IMR-90 (cell line): ENCODE measurements around the gene PHGDH. TPM values are rescaled to one million over a fixed set of nuclear protein-coding genes. Genes with fewer than 3 reads are reported as not detected.

ENCODE experiments used
- ATAC-seq: fragments of 200-7000 bp; cut with Tn5 transposase; 2 replicates; pipeline ENCODE4 v1.9.1; 2020; ENCODE audit warnings: low read depth, mild to moderate bottlenecking, moderate library complexity
- BruUV-seq: library from RNA; stranded (reverse); fragments of 400-500 nt; replicated peaks from 2 replicates; lab custom pipeline; 2021; lab: Mats Ljungman, UMichigan
- CTCF ChIA-PET: fragments of 300-600 bp; formaldehyde crosslinking; extraction: SDS; loops from one replicate; lab custom pipeline; 2021; ENCODE audit warnings: antibody characterized with exemption; lab: Yijun Ruan, JAX
- POLR2A ChIA-PET: fragments of 300-600 bp; sonication (Branson Sonifier 250); formaldehyde crosslinking; loops from one replicate; lab custom pipeline; 2022; ENCODE audit warnings: antibody characterized with exemption; ENCODE audit not compliant: unreplicated experiment; lab: Charles Lee
- DNase-seq: peaks from one replicate; pipeline ENCODE4 v3.0.0; 2013
- H2AFZ ChIP-seq: replicated peaks from 2 replicates; pipeline ENCODE3; 2013; ENCODE audit warnings: low read length, mild to moderate bottlenecking; ENCODE audit not compliant: poor library complexity
- H2AK5ac ChIP-seq: 2 replicates; pipeline ENCODE4 v1.6.1; 2013; ENCODE audit warnings: low read depth, low read length, inconsistent platforms
- H2AK9ac ChIP-seq: replicated peaks from 2 replicates; pipeline ENCODE3; 2013; ENCODE audit warnings: mild to moderate bottlenecking, low read depth, low read length, moderate library complexity; ENCODE audit not compliant: poor library complexity
- H2BK120ac ChIP-seq: 2 replicates; pipeline ENCODE4 v1.6.1; 2013; ENCODE audit warnings: low read depth, low read length, inconsistent platforms
- H2BK15ac ChIP-seq: 3 replicates; pipeline ENCODE4 v1.6.1; 2013; ENCODE audit warnings: low read depth, low read length, inconsistent platforms
- H2BK20ac ChIP-seq: 2 replicates; pipeline ENCODE4 v1.6.1; 2013; ENCODE audit warnings: low read depth, mild to moderate bottlenecking, inconsistent platforms, low read length, moderate library complexity
- H2BK5ac ChIP-seq: 2 replicates; pipeline ENCODE4 v1.6.1; 2013; ENCODE audit warnings: mild to moderate bottlenecking, low read depth, low read length, inconsistent platforms; ENCODE audit not compliant: poor library complexity, severe bottlenecking
- H3K14ac ChIP-seq: replicated peaks from 2 replicates; pipeline ENCODE4 v1.6.1; 2013; ENCODE audit warnings: low read depth, low read length, inconsistent platforms
- H3K18ac ChIP-seq: 2 replicates; pipeline ENCODE4 v1.6.1; 2013; ENCODE audit warnings: low read depth, low read length, control low read depth
- H3K23ac ChIP-seq: 2 replicates; pipeline ENCODE4 v1.6.1; 2013; ENCODE audit warnings: low read depth, low read length, inconsistent platforms
- H3K27ac ChIP-seq: 2 replicates; pipeline ENCODE4 v1.5.1; 2013; ENCODE audit warnings: mild to moderate bottlenecking, control low read depth, low read length; ENCODE audit not compliant: insufficient read depth
- H3K27me3 ChIP-seq: 2 replicates; pipeline ENCODE4 v1.6.1; 2013; ENCODE audit warnings: low read length; ENCODE audit not compliant: control insufficient read depth, insufficient read depth
- H3K36me3 ChIP-seq: 2 replicates; pipeline ENCODE4 v1.6.1; 2013; ENCODE audit warnings: low read length, mixed read lengths; ENCODE audit not compliant: control insufficient read depth, insufficient read depth
- H3K4ac ChIP-seq: 2 replicates; pipeline ENCODE4 v1.6.1; 2013; ENCODE audit warnings: low read depth, low read length, inconsistent platforms
- H3K4me1 ChIP-seq: 2 replicates; pipeline ENCODE4 v1.6.1; 2013; ENCODE audit warnings: low read length, mixed read lengths; ENCODE audit not compliant: control insufficient read depth, insufficient read depth
- H3K4me2 ChIP-seq: 2 replicates; pipeline ENCODE4 v1.6.1; 2013; ENCODE audit warnings: low read depth, mild to moderate bottlenecking, control low read depth, low read length, moderate library complexity
- H3K4me3 ChIP-seq: 2 replicates; pipeline ENCODE4 v1.5.1; 2013; ENCODE audit warnings: low read depth, mild to moderate bottlenecking, control low read depth, low read length, moderate library complexity; ENCODE audit not compliant: insufficient read depth
- H3K56ac ChIP-seq: 2 replicates; pipeline ENCODE4 v1.6.1; 2013; ENCODE audit warnings: low read length, inconsistent platforms; ENCODE audit not compliant: insufficient read depth; ENCODE audit errors: extremely low read depth
- H3K79me1 ChIP-seq, 2 experiments: 2 replicates each; pipeline ENCODE4 v1.6.1; 2013; ENCODE audit warnings: low read length in 2 of 2, inconsistent platforms in 1 of 2, low read depth in 1 of 2
- H3K9ac ChIP-seq: 2 replicates; pipeline ENCODE4 v1.6.1; 2013; ENCODE audit warnings: low read depth, low read length, control low read depth
- H3K9me1 ChIP-seq: 2 replicates; pipeline ENCODE4 v1.6.1; 2013; ENCODE audit warnings: low read length, inconsistent platforms; ENCODE audit not compliant: insufficient read depth
- H3K9me3 ChIP-seq: 2 replicates; pipeline ENCODE4 v1.6.1; 2013; ENCODE audit warnings: low read length; ENCODE audit not compliant: control insufficient read depth, insufficient read depth
- H4K20me1 ChIP-seq: 2 replicates; pipeline ENCODE4 v1.6.1; 2013; ENCODE audit warnings: low read length, inconsistent platforms; ENCODE audit not compliant: insufficient read depth
- H4K5ac ChIP-seq: 2 replicates; pipeline ENCODE4 v1.6.1; 2013; ENCODE audit warnings: mild to moderate bottlenecking, low read depth, low read length, control low read depth
- H4K8ac ChIP-seq, 2 experiments: 2 replicates each; pipeline ENCODE4 v1.6.1; 2013; ENCODE audit warnings: low read depth in 2 of 2, low read length in 2 of 2, control low read depth in 1 of 2, inconsistent platforms in 1 of 2
- H4K91ac ChIP-seq: 2 replicates; pipeline ENCODE4 v1.6.1; 2013; ENCODE audit warnings: low read depth, low read length, inconsistent platforms; ENCODE audit not compliant: insufficient read depth
- BHLHE40 ChIP-seq: fragments of 150-350 bp; IDR thresholded peaks from 2 replicates; pipeline ENCODE4 v1.6.1; 2016; ENCODE audit warnings: mild to moderate bottlenecking, low read depth, low read length
- CTCF ChIP-seq: conservative IDR thresholded peaks from 2 replicates; pipeline ENCODE4 v1.5.1; 2012; ENCODE audit warnings: mild to moderate bottlenecking, low read depth, low read length, improper control_type of control experiment
- ELK1 ChIP-seq: fragments of 150-350 bp; IDR thresholded peaks from 2 replicates; pipeline ENCODE4 v1.6.1; 2016; ENCODE audit warnings: low read depth, mild to moderate bottlenecking, low read length, moderate library complexity, borderline replicate concordance
- FOS ChIP-seq: fragments of 150-350 bp; IDR thresholded peaks from 2 replicates; pipeline ENCODE4 v1.6.1; 2016; ENCODE audit warnings: low read depth, low read length
- MAFK ChIP-seq: IDR thresholded peaks from 2 replicates; pipeline ENCODE4 v1.6.1; 2012; ENCODE audit warnings: low read depth, low read length, improper control_type of control experiment
- MAZ ChIP-seq: IDR thresholded peaks from 2 replicates; pipeline ENCODE4 v1.6.1; 2012; ENCODE audit warnings: low read depth, mild to moderate bottlenecking, low read length, improper control_type of control experiment, moderate library complexity, borderline replicate concordance
- MXI1 ChIP-seq: IDR thresholded peaks from 2 replicates; pipeline ENCODE4 v1.6.1; 2012; ENCODE audit warnings: low read depth, mild to moderate bottlenecking, low read length, moderate library complexity, borderline replicate concordance
- NFE2L2 ChIP-seq: fragments of 150-350 bp; IDR thresholded peaks from 2 replicates; pipeline ENCODE4 v1.6.1; 2016; ENCODE audit warnings: low read depth, mild to moderate bottlenecking, low read length
- POLR2A ChIP-seq: IDR thresholded peaks from 2 replicates; pipeline ENCODE4 v1.6.1; 2012; ENCODE audit warnings: mild to moderate bottlenecking, low read depth, low read length
- RCOR1 ChIP-seq: IDR thresholded peaks from 2 replicates; pipeline ENCODE4 v1.6.1; 2012; ENCODE audit warnings: mild to moderate bottlenecking, low read length, improper control_type of control experiment; ENCODE audit not compliant: insufficient replicate concordance
- RFX5 ChIP-seq: IDR thresholded peaks from 2 replicates; pipeline ENCODE4 v1.8.0; 2012; ENCODE audit warnings: low read depth, mild to moderate bottlenecking, low read length, moderate library complexity
- SMC3 ChIP-seq: fragments of 150-350 bp; IDR thresholded peaks from 2 replicates; pipeline ENCODE4 v1.6.1; 2016; ENCODE audit warnings: low read depth, mild to moderate bottlenecking, antibody characterized with exemption, low read length, moderate library complexity
- USF2 ChIP-seq: fragments of 150-350 bp; IDR thresholded peaks from 2 replicates; pipeline ENCODE4 v1.6.1; 2017; ENCODE audit warnings: mild to moderate bottlenecking, antibody characterized with exemption, low read length, low read depth
- WGBS, 2 experiments: methylation state at CpG; one replicate each; pipeline versions ENCODE4 v1.1.5 to v1.1.7; 2013; ENCODE audit warnings: missing lambda C conversion rate in 2 of 2; ENCODE audit not compliant: insufficient read length in 1 of 2; ENCODE audit errors: extremely low coverage in 2 of 2; 5-methylcytosine and 5-hydroxymethylcytosine counted together
- dilution Hi-C: fragments of 300-500 bp; cut with HindIII; formaldehyde crosslinking; loops from one replicate; pipeline ENCODE4 v1.14.3; 2018; ENCODE audit warnings: low sequenced_read_pairs; ENCODE audit not compliant: unreplicated experiment
- in situ Hi-C: fragments of 300-500 bp; cut with MboI; formaldehyde crosslinking; loops from 3 replicates; pipeline ENCODE4 v1.14.3; 2019; ENCODE audit warnings: low sequenced_read_pairs, inconsistent platforms, mixed read lengths
- intact Hi-C: fragments of 100-400 bp; cut with micrococcal nuclease; formaldehyde crosslinking; loops from 2 replicates; pipeline ENCODE4 v1.10.0; 2022
- polyA plus RNA-seq, 3 experiments: library from polyadenylated mRNA; depleted of rRNA; stranded (reverse); fragments of >200 nt; gene quantifications; 2 replicates each; pipeline ENCODE4 v1.2.3, GENCODE V29; 2012; ENCODE audit warnings: low replicate concordance in 1 of 3
- total RNA-seq: library from RNA; depleted of rRNA; stranded (reverse); fragments of >200 nt; gene quantifications from 2 replicates; pipeline ENCODE4 v1.2.3, GENCODE V29; 2012

PHGDH gene
- total and polyA plus RNA-seq, 2 of the 4 experiments (the other 2 are of a cell fraction): 87.9 to 331 TPM

GRCh38 chr1:119743776-119744597 is 32.3 kb downstream of the PHGDH start (continued):
- TF ChIP-seq RCOR1: no peak
- no peak for TF ChIP-seq MAFK

- Histone ChIP-seq H2BK120ac (no peak overlapping the region), H2AK5ac (no peak overlapping the region), H3K56ac (no peak overlapping the region), H4K8ac (no peak overlapping the region), H2AK9ac (no peak overlapping the region), H2AFZ (no peak overlapping the region), H3K27me3 (peaks cover 3% of the 10 kb centered on the region; the same call in 1 of the 2 replicates), H4K91ac (no peak overlapping the region), H3K79me1 (no peaks in the 10 kb centered on the region), H3K9me3 (no peaks in the 10 kb centered on the region), H3K4me2 (no peak overlapping the region), H3K23ac (no peak overlapping the region), H4K5ac (no peak overlapping the region), H3K4me3 (no peak overlapping the region), H3K18ac (no peak overlapping the region), H2BK5ac (no peak overlapping the region), H3K4me1 (peaks cover 13% of the 10 kb centered on the region), H3K9ac (no peak overlapping the region), H3K4ac (no peak overlapping the region), H4K20me1 (peaks cover 5% of the 10 kb centered on the region; the same call in 1 of the 2 replicates), H2BK15ac (no peak overlapping the region), H2BK20ac (no peak overlapping the region), H3K9me1 (no peaks in the 10 kb centered on the region; the same call in 1 of the 2 replicates), H3K36me3 (peaks cover 39% of the 10 kb centered on the region; the same call in 1 of the 2 replicates), H3K27ac (no peak overlapping the region), H3K14ac (no peak overlapping the region)
- POLR2A ChIA-PET: no interaction called here
- CTCF ChIA-PET: interaction anchor here (0.6 to 2.3 kb wide), 3 partner anchors 18 to 57 kb away, joined by 3 to 9 read pairs (median 3); no protein-coding TSS in a partner anchor
- DNase-seq: no peak
- dilution Hi-C loops (no loop called here), intact Hi-C loops (loop anchor here (2.0 to 10.0 kb wide), 4 partner anchors 34 to 180 kb away; no protein-coding TSS in a partner anchor), in situ Hi-C loops (no loop called here)
- BruUV-seq: no TSS peak
- no CpG with 5 or more reads among the region's 1 CpG for WGBS, 2 experiments
- ATAC-seq: no peak
- no peak for TF ChIP-seq ELK1
- no peak for TF ChIP-seq FOS
- TF ChIP-seq NFE2L2: no peak
- no peak for TF ChIP-seq CTCF
- no peak for TF ChIP-seq USF2
- no peak for TF ChIP-seq MAFK
- TF ChIP-seq BHLHE40: no peak
- TF ChIP-seq SMC3: no peak
- TF ChIP-seq POLR2A: no peak
- no peak for TF ChIP-seq MAZ
- no peak for TF ChIP-seq MXI1
- no peak for TF ChIP-seq RFX5
Measured at GRCh38 chr1:119744598-119744942, 32.8 kb downstream of the PHGDH start.
